LNCAP (cell line): ENCODE results near the gene CDKL5.

ENCODE experiments used
- CTCF ChIP-seq: fragments of 450-650 bp; IDR thresholded peaks from 2 replicates; pipeline ENCODE4 v1.5.1; 2017; ENCODE audit warnings: mild to moderate bottlenecking

The CDKL5 gene

GRCh38 chrX:18557879-18558278 lies 132.5 kb downstream of the CDKL5 start:
- no peak for TF ChIP-seq CTCF

GRCh38 chrX:18558799-18559198 lies 133.4 kb downstream of the CDKL5 start:
- TF ChIP-seq CTCF = no peak

GRCh38 chrX:18561020-18561419 lies 135.6 kb downstream of the CDKL5 start:
- TF ChIP-seq CTCF = no peak

- no peak for TF ChIP-seq CTCF
Observed at GRCh38 chrX:18565727-18566126, 140.3 kb downstream of the CDKL5 start.

GRCh38 chrX:18566748-18567147 lies 141.3 kb downstream of the CDKL5 start:
- TF ChIP-seq CTCF = no peak

- no peak for TF ChIP-seq CTCF
Observed at GRCh38 chrX:18573556-18573955, 148.1 kb downstream of the CDKL5 start.

- no peak for TF ChIP-seq CTCF
Observed at GRCh38 chrX:18574591-18574990, 149.2 kb downstream of the CDKL5 start.

GRCh38 chrX:18575744-18576143 lies 150.3 kb downstream of the CDKL5 start:
- TF ChIP-seq CTCF = no peak
